Measurements from ENCODE around the gene XYLT1. TPM values are rescaled to one million over a fixed set of nuclear protein-coding genes. Genes with fewer than 3 reads are reported as not detected.

The XYLT1 gene
- total RNA-seq, 1 donor from 2014 or later, result 0.20 TPM

DNA sequence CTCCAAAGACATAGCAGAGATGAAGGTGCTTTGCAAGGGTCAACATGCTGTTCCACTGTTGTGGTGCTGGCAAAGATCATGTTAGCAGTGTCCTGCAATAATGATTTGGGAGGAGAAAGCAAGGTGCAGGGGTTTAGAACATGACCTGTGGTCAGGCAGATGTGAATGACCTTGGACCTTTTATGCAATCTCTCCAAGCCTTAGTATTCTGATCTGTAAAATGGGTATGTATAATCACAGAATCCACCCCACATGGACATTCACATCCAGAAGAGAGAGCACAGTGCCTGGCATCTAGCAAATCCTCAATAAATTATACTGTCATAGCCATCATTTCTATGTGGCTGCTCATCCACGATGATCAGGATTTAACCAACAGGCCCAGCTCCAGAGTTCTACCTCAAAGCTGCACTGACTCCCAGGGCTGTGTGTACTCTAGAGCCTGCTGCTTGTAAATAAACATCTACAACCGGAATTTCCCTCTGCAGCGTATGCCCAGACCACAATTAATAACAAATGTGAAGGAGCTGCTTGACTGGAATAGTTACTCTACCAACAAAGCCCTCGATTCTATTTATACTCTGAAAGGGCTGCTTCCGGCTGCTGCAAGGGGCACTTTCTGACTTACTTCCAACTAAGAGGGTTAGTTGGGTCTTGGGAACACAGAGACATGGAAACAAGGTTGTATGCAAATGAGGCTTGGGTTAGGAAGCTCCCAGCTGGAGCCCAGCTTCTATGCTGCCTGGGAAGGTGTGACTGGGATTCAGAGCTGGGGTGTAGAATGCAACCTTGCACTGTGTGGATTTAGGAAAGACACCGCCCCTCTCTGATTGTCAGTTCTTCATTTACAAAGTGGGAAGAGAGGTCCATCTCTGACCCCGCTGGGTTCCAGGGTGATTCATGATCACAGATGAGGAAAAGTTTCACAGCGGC is 265.2 kb downstream of the XYLT1 start:
- peak in 1 of 2 donors; percentile 42 for DNase-seq (ENCODE audit: low read depth in 2 of 2)

DNA sequence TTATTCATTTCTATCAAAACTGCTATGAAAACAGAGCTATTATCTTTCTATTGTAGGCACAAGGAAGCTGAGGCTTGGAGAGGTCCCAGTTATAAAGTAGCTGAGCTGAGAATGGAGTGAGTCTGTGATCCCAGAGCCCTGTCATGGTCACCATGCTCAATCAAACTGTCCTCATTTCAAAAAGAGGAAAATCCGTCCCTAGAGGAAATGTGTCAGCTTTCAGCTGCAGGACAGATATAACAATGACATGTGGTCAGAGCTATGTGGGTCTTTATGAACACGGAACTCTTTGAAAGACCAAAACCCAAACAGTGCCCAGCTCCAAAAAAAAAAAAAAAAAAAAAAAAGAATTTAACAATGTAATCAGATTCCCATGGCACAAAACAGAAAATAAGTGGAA is 266.1 kb downstream of the XYLT1 start:
- peak in 1 of 2 donors; percentile 25 for DNase-seq (ENCODE audit: low read depth in 2 of 2)

- DNase-seq (ENCODE audit: low read depth in 2 of 2), result no peak
Observed at GRCh38 chr16:17204206-17204605, 266.6 kb downstream of the XYLT1 start.

- DNase-seq (ENCODE audit: low read depth in 2 of 2), result no peak
Observed at GRCh38 chr16:17203424-17203823, 267.3 kb downstream of the XYLT1 start.

DNA sequence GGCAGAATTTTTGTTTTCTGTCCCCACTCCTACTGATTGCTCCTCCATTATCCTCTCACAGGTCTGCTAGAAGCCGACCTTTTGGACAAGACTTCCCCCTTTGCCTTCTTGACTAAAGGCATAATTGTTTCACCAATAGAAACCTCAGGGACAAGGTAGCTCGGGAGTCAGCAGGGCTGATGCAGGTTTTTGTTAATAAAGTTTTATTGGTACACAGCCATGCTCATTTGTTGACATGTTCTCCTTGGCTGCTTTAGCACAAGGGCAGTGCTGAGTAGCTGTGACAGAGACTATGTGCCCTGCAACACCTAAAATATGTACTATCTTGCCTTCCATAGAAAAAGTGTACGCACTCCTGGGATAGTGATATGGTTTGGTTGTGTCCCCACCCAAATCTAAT is 271.6 kb downstream of the XYLT1 start:
- no peak for DNase-seq (ENCODE audit: low read depth in 2 of 2)

DNA sequence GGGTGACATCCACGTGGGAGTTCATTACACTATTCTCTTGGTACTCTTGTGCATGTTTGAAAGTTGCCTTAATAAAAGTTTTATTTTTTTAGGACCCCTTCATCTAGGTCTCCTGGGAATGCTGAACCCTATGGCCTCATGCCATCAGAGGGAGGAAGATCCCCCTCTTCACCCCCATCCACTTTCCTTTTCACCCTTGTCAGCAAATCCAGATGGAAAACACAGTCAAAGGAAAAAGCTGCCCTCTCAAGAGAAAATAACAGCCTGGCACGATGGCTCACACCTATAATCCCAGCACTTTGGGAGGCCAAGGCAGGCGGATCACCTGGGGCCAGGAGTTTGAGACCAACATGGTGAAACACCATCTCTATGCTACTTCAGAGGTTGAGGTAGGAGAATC is 274.2 kb downstream of the XYLT1 start:
- DNase-seq (ENCODE audit: low read depth in 2 of 2), result no peak

- DNase-seq (ENCODE audit: low read depth in 2 of 2), result peak; percentile 10 to 23
Observed at GRCh38 chr16:17194190-17194780, 276.5 kb downstream of the XYLT1 start.

DNA sequence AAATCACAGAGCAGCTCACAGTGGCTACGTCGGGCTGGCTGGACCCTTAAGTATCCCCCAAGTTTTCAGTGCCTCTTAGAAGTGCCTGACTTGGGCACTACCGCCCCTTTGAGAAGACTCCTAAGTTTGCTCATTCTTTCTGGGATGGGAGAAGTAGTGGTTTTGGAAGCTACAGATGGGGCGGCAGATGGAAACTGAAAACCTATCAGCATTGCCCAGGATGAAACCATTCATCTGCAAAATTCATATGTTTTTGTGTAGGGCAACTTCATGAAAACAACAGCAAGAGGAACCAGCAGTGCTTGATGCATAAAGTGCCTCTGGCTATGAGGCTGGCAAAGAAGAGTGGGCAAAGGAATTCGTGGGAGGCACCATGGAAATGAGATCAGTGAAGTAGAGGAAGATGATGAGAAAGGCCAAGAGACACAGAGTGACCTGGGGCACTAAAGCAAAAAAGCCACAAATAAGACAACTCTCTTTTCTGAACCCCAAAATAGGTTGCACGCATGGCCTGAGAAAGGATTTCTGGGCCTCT is 277.1 kb downstream of the XYLT1 start:
- DNase-seq (ENCODE audit: low read depth in 2 of 2), result no peak

DNA sequence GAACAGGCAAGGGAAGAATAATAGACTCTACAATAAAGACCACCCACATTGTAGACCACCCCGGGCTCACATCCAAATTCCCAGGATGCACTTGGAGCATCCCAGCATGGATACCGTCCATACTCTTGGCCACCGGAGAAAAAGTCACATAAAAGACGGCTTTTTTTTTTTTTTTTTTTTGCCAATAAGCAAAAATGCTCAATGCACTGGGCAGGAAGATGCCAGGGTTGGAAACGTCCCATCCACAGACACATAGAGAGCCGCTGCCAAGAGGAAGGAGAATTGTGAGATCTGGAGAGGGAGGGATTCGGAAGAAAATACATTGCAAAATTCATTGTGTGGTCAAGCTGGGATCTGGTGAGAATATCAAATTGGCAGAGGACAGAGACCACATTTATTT is 286.7 kb downstream of the XYLT1 start:
- DNase-seq (ENCODE audit: low read depth in 2 of 2), result no peak

DNA sequence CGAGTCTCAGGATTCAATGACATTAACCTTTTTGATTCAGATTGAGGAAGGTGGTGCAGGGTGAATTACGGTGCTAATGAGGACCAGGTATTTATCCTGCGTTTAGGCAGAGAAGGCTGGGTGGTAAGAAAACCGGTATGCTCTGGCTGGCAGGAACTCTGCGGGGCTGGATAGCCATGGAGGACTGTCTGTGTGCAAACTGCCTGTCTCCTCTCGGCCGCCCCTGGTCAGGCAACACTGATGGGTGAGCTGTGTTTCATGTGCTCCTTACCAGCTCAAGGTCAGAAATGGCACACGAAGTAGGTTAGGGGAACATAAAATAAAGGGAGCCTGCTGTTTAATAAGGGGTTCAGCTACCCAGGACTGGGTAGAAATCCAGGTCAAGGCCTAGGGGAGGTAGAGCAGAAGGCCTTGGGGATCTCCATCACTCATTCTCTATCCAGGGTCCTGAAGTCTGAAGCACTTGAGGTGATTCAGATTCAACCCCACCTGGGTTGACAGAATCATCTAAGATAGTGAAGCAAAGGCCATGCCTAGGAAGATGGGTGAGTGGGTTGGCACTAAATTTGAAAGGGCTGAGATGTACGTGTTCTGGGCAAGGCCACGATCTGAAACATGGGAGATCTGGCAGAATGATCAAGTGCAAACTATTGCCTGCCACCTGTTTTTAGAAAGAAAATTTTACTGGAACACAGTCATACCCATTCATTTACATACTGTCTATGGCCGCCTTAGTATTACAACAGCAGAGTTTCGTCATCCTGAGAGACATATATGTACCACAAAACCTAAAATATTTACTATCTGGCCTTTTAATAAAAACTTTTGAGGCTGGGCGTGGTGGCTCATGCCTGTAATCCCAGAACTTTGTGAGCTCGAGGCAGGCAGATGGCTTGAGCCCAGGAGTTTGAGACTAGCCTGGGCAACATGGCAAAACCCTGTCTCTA is 292.5 kb downstream of the XYLT1 start:
- DNase-seq (ENCODE audit: low read depth in 2 of 2), result peak in 1 of 2 donors; percentile 1

- DNase-seq (ENCODE audit: low read depth in 2 of 2), result no peak
Observed at GRCh38 chr16:17177242-17177958, 293.4 kb downstream of the XYLT1 start.

DNA sequence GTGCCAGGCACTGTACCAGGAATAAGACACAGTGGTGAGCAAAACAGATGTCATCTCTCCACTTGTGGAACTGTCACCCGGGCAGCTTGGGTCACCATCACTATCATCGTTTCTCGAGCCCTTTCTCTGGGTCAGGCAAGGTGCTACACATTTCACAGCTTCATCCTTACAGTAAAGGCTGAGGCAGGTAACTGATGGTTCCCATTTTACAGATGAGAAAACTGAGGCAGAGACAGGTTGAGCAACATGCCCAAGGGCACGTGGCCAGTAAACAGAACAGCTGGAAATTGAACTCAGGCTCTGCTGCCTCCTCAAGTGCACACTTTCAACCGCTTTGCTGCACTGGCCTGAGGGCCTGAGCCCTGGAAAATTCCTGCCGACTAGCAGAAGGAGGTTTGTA is 294.6 kb downstream of the XYLT1 start:
- DNase-seq (ENCODE audit: low read depth in 2 of 2), result no peak

- no peak for DNase-seq (ENCODE audit: low read depth in 2 of 2)
Observed at GRCh38 chr16:17173281-17173680, 297.5 kb downstream of the XYLT1 start.

- DNase-seq (ENCODE audit: low read depth in 2 of 2), result no peak
Observed at GRCh38 chr16:17171250-17172143, 299.3 kb downstream of the XYLT1 start.

- DNase-seq (ENCODE audit: low read depth in 2 of 2), result no peak
Observed at GRCh38 chr16:17170435-17170834, 300.3 kb downstream of the XYLT1 start.

DNA sequence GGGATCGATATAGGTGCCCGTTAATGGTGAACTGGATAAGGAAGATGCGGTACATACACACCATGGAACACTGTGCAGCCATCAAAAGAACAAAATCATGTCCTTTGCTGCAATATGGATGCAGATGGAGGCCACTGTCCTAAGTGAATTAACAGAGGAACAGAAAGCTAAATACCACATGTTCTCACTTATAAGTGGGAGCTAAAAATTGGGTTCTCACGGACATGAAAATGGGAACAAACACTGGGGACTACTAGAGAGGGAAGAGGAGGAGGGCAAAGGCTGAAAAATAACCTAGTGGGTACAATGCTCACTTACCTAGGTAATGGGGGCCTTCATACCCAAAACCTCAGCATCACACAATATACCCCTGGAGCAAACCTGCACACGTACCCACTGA is 302.6 kb downstream of the XYLT1 start:
- no peak for DNase-seq (ENCODE audit: low read depth in 2 of 2)

GRCh38 chr16:17166095-17166494 is 304.7 kb downstream of the XYLT1 start:
- peak in 1 of 2 donors; percentile 13 for DNase-seq (ENCODE audit: low read depth in 2 of 2)

DNA sequence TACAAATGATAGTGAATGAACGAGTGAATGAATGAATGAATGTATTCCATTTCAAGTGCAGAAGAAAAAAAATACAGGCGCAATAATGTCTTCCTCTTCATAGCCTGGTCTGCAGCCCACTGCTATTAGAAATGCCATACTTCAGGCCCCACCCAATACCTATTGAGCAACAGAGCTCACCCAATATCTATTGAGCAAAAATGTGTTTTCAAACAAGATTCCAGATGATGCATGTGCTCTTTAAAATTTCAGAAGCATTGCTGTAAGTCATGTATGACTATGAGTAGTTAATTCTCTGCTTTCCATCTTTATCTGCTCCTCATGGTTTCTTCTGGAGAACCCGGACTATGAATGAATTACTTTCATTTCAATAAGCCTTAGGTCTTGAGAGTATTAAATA is 308.2 kb downstream of the XYLT1 start:
- no peak for DNase-seq (ENCODE audit: low read depth in 2 of 2)

DNA sequence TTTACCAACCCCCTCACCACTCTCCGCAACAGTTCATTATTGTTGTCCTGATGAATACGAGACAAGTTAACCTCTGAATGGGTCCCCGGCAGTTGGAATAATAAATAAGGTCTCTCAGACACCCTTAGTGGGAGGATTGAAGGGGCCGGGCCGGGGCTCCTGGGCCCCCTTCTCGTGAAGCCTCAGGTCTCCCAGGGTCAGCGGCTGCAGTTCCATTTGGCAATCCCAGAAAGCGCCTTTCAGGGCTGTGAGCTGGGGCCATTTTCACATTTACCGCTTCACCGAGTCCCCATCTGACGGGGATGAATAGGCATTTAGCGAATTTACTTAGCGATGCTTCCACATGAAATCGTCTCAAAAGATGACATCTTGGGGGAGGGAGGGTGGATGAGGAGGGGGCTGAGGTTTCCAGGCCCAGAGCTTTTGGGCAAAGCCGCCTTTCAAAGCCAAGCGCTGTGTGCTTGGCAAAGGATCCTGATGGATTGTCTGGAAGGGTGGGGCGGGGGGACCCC is 309.8 kb downstream of the XYLT1 start:
- DNase-seq (ENCODE audit: low read depth in 2 of 2), result no peak

Measured in lung microvascular endothelial cell (primary cell).